DND-41 (cell line): ENCODE data around the gene SETD1A.

Experiments
- EZH2 ChIP-seq: IDR thresholded peaks from 3 replicates; pipeline ENCODE4 v1.6.1; 2012; ENCODE audit warnings: borderline replicate concordance, low read depth, mild to moderate bottlenecking, moderate library complexity, low read length, inconsistent platforms; ENCODE audit not compliant: severe bottlenecking
- TF ChIP-seq, protein P1 (sequence below): IDR thresholded peaks from 2 replicates; pipeline ENCODE4 v1.5.1; 2012; ENCODE audit warnings: borderline replicate concordance, low read length, moderate library complexity, mild to moderate bottlenecking; ENCODE audit not compliant: poor library complexity, severe bottlenecking; ENCODE audit errors: extremely low read depth

DNA sequence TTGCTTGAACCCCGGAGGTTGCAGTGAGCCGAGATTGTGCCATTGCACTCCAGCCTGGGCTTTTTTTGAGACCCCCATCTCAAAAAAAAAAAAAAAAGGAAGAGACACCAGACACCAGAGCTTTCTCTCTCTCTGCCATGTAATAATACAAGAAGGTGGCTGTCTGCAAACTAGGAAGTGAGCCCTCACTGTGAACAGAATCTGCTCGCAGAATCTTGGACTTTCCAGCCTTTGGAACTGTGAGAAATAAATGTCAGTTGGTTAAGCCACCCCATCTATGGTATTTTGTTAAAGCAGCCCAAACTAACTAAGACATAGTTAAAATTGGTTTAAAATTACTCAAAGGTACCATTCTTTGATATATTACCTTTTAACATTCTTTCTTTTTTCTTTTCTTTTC is 63.0 kb downstream of the SETD1A start:
- TF ChIP-seq, protein P1, sequence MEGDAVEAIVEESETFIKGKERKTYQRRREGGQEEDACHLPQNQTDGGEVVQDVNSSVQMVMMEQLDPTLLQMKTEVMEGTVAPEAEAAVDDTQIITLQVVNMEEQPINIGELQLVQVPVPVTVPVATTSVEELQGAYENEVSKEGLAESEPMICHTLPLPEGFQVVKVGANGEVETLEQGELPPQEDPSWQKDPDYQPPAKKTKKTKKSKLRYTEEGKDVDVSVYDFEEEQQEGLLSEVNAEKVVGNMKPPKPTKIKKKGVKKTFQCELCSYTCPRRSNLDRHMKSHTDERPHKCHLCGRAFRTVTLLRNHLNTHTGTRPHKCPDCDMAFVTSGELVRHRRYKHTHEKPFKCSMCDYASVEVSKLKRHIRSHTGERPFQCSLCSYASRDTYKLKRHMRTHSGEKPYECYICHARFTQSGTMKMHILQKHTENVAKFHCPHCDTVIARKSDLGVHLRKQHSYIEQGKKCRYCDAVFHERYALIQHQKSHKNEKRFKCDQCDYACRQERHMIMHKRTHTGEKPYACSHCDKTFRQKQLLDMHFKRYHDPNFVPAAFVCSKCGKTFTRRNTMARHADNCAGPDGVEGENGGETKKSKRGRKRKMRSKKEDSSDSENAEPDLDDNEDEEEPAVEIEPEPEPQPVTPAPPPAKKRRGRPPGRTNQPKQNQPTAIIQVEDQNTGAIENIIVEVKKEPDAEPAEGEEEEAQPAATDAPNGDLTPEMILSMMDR: no peak
- TF ChIP-seq EZH2: no peak
